GM18526 (cell line): ENCODE measurements around the gene RPL39.

Experiments used
- POLR2A ChIP-seq: IDR thresholded peaks from 3 replicates; pipeline ENCODE4 v1.6.1; 2011; ENCODE audit not compliant: insufficient read length; ENCODE audit errors: extremely low read depth

Gene RPL39

DNA sequence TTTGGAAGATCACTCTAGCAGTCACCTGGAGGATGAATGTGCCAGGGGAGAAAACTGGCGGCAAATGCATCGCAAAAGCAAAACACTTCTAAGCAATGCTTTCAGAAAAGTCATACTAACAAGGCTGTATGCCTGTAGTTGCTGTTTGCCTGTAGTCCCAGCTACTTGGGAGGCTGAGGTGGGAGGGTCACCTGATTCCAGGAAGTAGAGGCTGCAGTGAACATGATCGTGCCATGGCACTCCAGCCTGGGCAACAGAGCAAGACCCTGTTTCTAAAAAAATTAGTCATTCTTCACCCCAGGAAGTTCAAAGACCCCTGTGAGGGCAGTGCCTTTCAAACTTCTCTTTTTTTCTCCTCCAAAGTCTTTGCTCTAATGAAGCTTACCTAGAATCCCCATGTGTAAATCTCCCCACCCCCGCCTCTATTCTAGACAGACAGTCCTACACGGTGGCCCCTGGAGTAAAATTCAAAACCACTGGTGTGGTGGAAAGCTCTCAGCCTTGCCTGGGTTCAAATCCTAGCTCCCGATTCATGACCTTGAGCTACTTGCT is 27.5 kb downstream of the RPL39 start:
- no peak for TF ChIP-seq POLR2A

GRCh38 chrX:119763181-119763580 is 28.2 kb downstream of the RPL39 start:
- no peak for TF ChIP-seq POLR2A

GRCh38 chrX:119762718-119763117 is 28.7 kb downstream of the RPL39 start:
- no peak for TF ChIP-seq POLR2A

GRCh38 chrX:119760026-119760877 is 31.2 kb downstream of the RPL39 start:
- no peak for TF ChIP-seq POLR2A

DNA sequence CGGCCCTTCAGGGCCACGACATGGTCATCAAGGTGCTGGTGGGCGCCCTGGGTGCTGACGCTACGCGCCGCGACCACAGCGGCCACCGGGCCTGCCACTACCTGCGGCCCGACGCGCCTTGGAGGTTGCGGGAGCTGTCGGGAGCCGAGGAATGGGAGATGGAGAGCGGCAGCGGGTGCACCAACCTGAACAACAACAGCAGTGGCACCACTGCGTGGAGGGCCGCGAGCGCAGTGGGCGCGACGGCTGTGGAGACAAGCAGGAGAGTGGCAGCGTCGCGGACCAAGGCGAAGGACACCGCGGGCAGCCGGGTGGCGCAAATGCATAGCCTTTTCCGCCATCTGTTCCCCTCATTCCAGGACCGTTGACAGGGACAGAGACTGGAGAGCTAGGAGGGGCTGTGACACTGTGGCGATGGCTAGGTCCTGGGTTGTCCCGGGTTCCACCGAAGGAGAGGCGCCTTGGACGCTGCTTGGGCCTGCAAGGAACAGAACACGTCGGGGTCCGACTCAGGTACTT is 32.1 kb downstream of the RPL39 start:
- TF ChIP-seq POLR2A = no peak

GRCh38 chrX:119758731-119759247 is 32.6 kb downstream of the RPL39 start:
- no peak for TF ChIP-seq POLR2A

DNA sequence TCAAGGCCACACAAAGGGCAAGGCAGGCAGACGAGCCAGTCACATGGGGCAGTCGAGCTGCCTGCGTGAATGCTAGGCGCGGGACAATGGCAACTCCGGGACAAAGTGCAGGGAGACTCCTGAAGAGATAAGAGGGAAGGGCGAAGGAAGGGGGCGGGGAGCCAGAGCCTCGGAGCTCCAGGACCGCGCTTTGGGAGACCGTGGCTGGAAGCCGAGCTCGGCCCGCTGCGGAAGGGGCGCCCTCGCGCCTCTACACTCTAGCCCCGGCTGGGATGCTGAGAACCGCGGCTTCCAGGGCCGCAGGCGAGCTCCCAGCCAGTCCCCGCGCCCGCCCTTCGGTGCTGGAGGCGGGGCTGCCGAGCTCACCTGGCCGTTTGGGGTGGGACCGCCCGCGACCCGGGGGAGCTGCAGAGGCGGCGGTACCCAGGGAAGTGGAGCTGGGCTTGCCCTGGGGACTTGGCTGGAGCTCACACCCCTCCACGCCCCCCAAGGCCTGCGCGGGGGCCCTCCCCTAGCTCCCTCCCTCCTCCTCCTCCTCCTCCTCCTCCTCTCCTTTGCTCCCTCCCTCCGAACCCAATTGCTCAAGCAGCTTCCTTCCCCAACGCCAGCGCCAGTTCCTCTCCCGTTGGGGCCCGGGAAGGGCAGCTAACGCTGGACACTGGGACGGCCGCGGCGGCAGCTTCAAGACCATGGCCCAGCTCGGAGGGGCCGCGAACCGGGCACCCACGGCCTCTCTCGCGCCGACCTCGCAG is 33.3 kb downstream of the RPL39 start, which contains the start of gene SOWAHD:
TSS of gene SOWAHD (plus strand) at position 610 of the 752 bp plus-strand sequence. CDS start at position 690, 80 bp downstream.
- TF ChIP-seq POLR2A = no peak

GRCh38 chrX:119757646-119757978 is 33.8 kb downstream of the RPL39 start:
- TF ChIP-seq POLR2A = no peak

DNA sequence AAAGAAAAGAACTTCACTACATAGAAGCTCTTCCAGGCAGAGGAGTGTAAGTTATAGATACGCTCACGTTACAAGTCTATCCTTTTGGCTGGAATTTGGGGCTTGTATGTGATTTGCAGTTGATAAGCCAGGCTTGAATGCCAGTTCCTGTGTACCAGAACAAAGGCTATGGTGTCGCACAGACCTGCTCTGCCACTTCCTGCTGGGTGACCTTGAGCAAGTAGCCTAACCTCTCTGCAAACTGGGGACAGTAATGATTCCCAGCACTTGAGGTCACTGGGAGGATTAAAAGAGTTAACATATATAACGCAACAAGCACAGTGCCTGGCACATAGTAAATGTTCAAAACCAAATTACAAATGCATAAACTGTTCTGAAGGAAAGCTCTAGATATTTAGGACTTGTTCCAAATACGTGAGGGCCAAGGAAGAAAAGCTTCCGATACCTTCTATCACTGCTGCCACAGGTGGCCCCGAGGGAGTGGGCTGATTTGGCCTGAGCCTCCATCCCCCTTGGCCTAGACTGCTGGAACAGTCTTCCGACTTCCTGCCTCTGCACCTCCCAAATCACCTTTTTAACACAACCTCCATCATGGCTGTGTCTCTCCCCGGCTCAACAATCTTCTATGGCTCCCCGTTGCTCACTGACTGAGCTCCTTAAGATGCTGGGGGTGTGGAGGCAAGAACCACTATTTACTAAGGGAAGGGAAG is 34.3 kb downstream of the RPL39 start:
- TF ChIP-seq POLR2A = no peak

DNA sequence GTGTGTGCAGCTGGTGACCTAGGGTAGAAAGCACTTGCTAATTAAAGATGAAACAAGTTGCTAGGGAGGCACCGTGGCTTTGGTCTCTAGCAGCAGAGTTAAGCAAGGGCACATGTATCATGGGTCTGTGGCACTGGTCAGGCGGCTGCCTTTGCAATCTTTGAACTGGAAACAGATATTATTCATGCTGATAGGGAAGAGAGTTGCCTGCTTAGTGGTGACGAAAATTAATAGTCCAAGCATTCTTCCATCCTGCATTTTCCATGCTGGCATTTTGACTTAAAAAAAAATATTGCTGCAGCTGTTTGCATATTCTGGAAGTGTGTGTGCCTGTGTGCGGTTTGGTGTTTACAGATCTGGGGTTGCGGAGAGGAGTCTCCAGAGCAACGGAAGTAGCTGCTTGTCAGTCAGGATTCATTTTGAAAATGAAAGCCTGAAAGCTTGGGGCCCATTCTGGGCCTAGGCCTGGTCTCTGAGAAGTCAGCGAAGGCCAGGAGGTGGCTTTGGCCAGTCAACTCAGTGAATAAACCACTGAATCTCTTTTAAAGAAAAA is 35.4 kb downstream of the RPL39 start:
- no peak for TF ChIP-seq POLR2A

- no peak for TF ChIP-seq POLR2A
Measured at GRCh38 chrX:119753639-119754257, 37.7 kb downstream of the RPL39 start.

DNA sequence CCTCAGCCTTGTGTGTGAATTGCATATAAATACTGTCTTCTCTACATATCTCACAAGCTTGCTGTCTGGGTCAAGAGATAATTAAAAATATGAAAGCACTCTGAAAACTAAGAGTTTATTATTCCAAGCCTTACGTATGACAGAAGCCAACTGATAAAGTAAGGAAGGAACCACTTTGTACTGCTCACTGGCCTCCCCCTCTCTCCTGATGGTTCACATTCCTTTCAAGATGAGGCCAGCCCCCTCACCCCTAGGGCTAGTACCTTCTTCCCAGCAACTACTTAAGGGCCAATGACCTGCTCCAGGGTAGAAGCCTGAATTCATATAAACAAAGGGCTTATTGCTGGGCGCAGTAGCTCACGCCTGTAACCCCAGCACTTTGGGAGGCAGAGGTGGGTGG is 38.4 kb downstream of the RPL39 start:
- no peak for TF ChIP-seq POLR2A

GRCh38 chrX:119745283-119745848 is 46.1 kb downstream of the RPL39 start:
- TF ChIP-seq POLR2A = no peak

DNA sequence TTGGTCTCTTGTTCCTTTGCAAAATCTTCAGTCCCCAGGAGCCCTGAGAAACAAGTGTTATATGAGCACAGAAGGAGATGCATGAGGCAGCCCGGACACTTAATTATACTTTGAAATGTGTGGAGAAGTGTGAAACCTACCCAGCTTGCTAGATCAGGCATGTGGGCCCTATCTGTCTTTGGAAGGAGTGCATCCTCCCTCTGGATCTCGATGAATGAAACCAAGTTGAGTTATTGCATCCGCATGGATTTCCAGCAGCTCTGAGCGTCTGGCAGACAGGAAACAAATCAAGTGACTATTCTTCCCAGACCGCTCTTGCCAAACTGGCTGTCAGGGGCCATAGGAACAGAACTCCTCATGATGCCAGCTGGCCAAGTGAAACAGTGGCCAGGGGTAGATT is 52.7 kb downstream of the RPL39 start:
- TF ChIP-seq POLR2A = no peak
